ENCODE results near the gene LYL1. TPM values are rescaled to one million over a fixed set of nuclear protein-coding genes. Genes with fewer than 3 reads are reported as not detected.

Gene LYL1
- polyA plus RNA-seq, 1 donor from 2014 or later: not detected

- TF ChIP-seq RAD21 (conservative IDR thresholded peaks at IDR 0.05) (no peak), EP300 (conservative IDR thresholded peaks at IDR 0.05; ENCODE audit: poor library complexity, severe bottlenecking) (no peak), MXI1 (conservative IDR thresholded peaks at IDR 0.05; ENCODE audit: poor library complexity, severe bottlenecking) (no peak), POLR2AphosphoS5 (IDR thresholded peaks at IDR 0.05) (no peak), EZH2 (IDR thresholded peaks at IDR 0.05; ENCODE audit: borderline replicate concordance, insufficient read depth, low read length, poor library complexity, severe bottlenecking) (no peak), REST (IDR thresholded peaks at IDR 0.05; ENCODE audit: borderline replicate concordance) (no peak), SMC3 (conservative IDR thresholded peaks at IDR 0.05; ENCODE audit: poor library complexity) (no peak), CTCF (IDR thresholded peaks at IDR 0.05; ENCODE audit: poor library complexity, severe bottlenecking) (no peak), TAF1 (IDR thresholded peaks at IDR 0.05; ENCODE audit: low read depth) (no peak)
- no peaks in the 10 kb centered on the region for H4K20me1 ChIP-seq (ENCODE audit: insufficient read depth)
- H3K27me3 ChIP-seq (ENCODE audit: insufficient read depth, low read depth, low read length): no peaks in the 10 kb centered on the region
- H2AFZ ChIP-seq (ENCODE audit: low read depth, low read length): no peak overlapping the region
- no peak overlapping the region for H3K4me2 ChIP-seq (ENCODE audit: low read length)
- H3K9me2 ChIP-seq (ENCODE audit: insufficient read depth, low read length): no peaks in the 10 kb centered on the region
- no peaks in the 10 kb centered on the region for H3F3A ChIP-seq (ENCODE audit: insufficient read depth, low read length, poor library complexity, severe bottlenecking)
- H3K27ac ChIP-seq (ENCODE audit: low read length): no peak overlapping the region
- H3K36me3 ChIP-seq (ENCODE audit: insufficient read depth, low read length): no peaks in the 10 kb centered on the region
- no peaks in the 10 kb centered on the region for H3K9me3 ChIP-seq (ENCODE audit: low read length)
- H3K79me2 ChIP-seq (replicated peaks; ENCODE audit: insufficient read depth, low read length): no peaks in the 10 kb centered on the region
- no peak overlapping the region for H3K4me3 ChIP-seq (ENCODE audit: low read length)
- no peak overlapping the region for H3K9ac ChIP-seq (ENCODE audit: low read length)
These were observed 7.5 kb upstream of the LYL1 start for GRCh38 chr19:13110099-13110610.

- Histone ChIP-seq H3F3A (ENCODE audit: insufficient read depth, low read length, poor library complexity, severe bottlenecking) (no peaks in the 10 kb centered on the region), H3K4me2 (ENCODE audit: low read length) (no peak overlapping the region), H3K36me3 (ENCODE audit: insufficient read depth, low read length) (no peaks in the 10 kb centered on the region), H3K27ac (ENCODE audit: low read length) (no peak overlapping the region), H3K27me3 (ENCODE audit: insufficient read depth, low read depth, low read length) (no peaks in the 10 kb centered on the region), H3K79me2 (replicated peaks; ENCODE audit: insufficient read depth, low read length) (no peaks in the 10 kb centered on the region), H2AFZ (ENCODE audit: low read depth, low read length) (no peak overlapping the region), H3K9me3 (ENCODE audit: low read length) (no peaks in the 10 kb centered on the region), H3K9me2 (ENCODE audit: insufficient read depth, low read length) (no peaks in the 10 kb centered on the region), H3K4me3 (ENCODE audit: low read length) (no peak overlapping the region), H4K20me1 (ENCODE audit: insufficient read depth) (no peaks in the 10 kb centered on the region), H3K9ac (ENCODE audit: low read length) (no peak overlapping the region)
- no peak for TF ChIP-seq CTCF (IDR thresholded peaks at IDR 0.05; ENCODE audit: poor library complexity, severe bottlenecking)
- TF ChIP-seq EP300 (conservative IDR thresholded peaks at IDR 0.05; ENCODE audit: poor library complexity, severe bottlenecking): no peak
- no peak for TF ChIP-seq MXI1 (conservative IDR thresholded peaks at IDR 0.05; ENCODE audit: poor library complexity, severe bottlenecking)
- TF ChIP-seq POLR2AphosphoS5 (IDR thresholded peaks at IDR 0.05): no peak
- TF ChIP-seq EZH2 (IDR thresholded peaks at IDR 0.05; ENCODE audit: borderline replicate concordance, insufficient read depth, low read length, poor library complexity, severe bottlenecking): no peak
- no peak for TF ChIP-seq TAF1 (IDR thresholded peaks at IDR 0.05; ENCODE audit: low read depth)
- no peak for TF ChIP-seq REST (IDR thresholded peaks at IDR 0.05; ENCODE audit: borderline replicate concordance)
- no peak for TF ChIP-seq SMC3 (conservative IDR thresholded peaks at IDR 0.05; ENCODE audit: poor library complexity)
- TF ChIP-seq RAD21 (conservative IDR thresholded peaks at IDR 0.05): no peak
These were observed 6.9 kb upstream of the LYL1 start for GRCh38 chr19:13109361-13110098.
